Measurements from ENCODE around the gene NADSYN1. TPM values are rescaled to one million over a fixed set of nuclear protein-coding genes. Genes with fewer than 3 reads are reported as not detected.

Gene NADSYN1
- polyA plus RNA-seq, 1 donor from 2014 or later: 66.9 TPM

DNA sequence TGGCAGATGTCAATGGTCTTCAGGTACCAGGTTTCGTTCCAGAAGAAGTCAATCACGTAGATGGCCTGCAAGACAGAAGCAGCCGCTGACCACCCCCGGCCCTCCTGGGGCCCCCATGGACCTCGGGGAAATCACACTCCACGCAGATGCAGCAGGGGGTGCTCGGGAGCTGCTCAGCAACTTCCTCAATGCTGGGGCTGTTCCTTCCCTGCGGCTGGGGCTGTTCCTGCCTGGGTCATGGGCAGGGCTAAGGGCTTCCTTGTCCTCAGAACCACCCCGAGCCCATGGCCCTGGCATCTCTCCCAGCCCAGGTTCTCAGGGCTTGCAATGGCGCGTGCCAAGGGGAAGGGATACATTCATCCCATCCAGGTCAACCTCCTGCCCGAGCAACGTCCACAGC, 15.1 kb upstream of the NADSYN1 start:
- H3K27me3 ChIP-seq (ENCODE audit: insufficient read depth, low read depth, low read length): no peaks in the 10 kb centered on the region
- H3K9me2 ChIP-seq (ENCODE audit: insufficient read depth, low read length): no peaks in the 10 kb centered on the region
- no peak for TF ChIP-seq SMC3 (conservative IDR thresholded peaks at IDR 0.05; ENCODE audit: poor library complexity)
- TF ChIP-seq, protein P1, sequence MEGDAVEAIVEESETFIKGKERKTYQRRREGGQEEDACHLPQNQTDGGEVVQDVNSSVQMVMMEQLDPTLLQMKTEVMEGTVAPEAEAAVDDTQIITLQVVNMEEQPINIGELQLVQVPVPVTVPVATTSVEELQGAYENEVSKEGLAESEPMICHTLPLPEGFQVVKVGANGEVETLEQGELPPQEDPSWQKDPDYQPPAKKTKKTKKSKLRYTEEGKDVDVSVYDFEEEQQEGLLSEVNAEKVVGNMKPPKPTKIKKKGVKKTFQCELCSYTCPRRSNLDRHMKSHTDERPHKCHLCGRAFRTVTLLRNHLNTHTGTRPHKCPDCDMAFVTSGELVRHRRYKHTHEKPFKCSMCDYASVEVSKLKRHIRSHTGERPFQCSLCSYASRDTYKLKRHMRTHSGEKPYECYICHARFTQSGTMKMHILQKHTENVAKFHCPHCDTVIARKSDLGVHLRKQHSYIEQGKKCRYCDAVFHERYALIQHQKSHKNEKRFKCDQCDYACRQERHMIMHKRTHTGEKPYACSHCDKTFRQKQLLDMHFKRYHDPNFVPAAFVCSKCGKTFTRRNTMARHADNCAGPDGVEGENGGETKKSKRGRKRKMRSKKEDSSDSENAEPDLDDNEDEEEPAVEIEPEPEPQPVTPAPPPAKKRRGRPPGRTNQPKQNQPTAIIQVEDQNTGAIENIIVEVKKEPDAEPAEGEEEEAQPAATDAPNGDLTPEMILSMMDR (IDR thresholded peaks at IDR 0.05; ENCODE audit: poor library complexity, severe bottlenecking): no peak
- TF ChIP-seq TAF1 (IDR thresholded peaks at IDR 0.05; ENCODE audit: low read depth): no peak
- TF ChIP-seq MXI1 (conservative IDR thresholded peaks at IDR 0.05; ENCODE audit: poor library complexity, severe bottlenecking): no peak
- TF ChIP-seq EZH2 (IDR thresholded peaks at IDR 0.05; ENCODE audit: borderline replicate concordance, insufficient read depth, low read length, poor library complexity, severe bottlenecking): no peak
- TF ChIP-seq POLR2AphosphoS5 (IDR thresholded peaks at IDR 0.05): no peak
- TF ChIP-seq, protein P2, sequence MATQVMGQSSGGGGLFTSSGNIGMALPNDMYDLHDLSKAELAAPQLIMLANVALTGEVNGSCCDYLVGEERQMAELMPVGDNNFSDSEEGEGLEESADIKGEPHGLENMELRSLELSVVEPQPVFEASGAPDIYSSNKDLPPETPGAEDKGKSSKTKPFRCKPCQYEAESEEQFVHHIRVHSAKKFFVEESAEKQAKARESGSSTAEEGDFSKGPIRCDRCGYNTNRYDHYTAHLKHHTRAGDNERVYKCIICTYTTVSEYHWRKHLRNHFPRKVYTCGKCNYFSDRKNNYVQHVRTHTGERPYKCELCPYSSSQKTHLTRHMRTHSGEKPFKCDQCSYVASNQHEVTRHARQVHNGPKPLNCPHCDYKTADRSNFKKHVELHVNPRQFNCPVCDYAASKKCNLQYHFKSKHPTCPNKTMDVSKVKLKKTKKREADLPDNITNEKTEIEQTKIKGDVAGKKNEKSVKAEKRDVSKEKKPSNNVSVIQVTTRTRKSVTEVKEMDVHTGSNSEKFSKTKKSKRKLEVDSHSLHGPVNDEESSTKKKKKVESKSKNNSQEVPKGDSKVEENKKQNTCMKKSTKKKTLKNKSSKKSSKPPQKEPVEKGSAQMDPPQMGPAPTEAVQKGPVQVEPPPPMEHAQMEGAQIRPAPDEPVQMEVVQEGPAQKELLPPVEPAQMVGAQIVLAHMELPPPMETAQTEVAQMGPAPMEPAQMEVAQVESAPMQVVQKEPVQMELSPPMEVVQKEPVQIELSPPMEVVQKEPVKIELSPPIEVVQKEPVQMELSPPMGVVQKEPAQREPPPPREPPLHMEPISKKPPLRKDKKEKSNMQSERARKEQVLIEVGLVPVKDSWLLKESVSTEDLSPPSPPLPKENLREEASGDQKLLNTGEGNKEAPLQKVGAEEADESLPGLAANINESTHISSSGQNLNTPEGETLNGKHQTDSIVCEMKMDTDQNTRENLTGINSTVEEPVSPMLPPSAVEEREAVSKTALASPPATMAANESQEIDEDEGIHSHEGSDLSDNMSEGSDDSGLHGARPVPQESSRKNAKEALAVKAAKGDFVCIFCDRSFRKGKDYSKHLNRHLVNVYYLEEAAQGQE (IDR thresholded peaks at IDR 0.05; ENCODE audit: borderline replicate concordance): no peak
- TF ChIP-seq RAD21 (conservative IDR thresholded peaks at IDR 0.05): no peak
- H3F3A ChIP-seq (ENCODE audit: insufficient read depth, low read length, poor library complexity, severe bottlenecking): no peaks in the 10 kb centered on the region
- H3K4me2 ChIP-seq (ENCODE audit: low read length): no peak overlapping the region
- no peaks in the 10 kb centered on the region for H3K79me2 ChIP-seq (replicated peaks; ENCODE audit: insufficient read depth, low read length)
- peaks cover 12% of the 10 kb centered on the region for H3K36me3 ChIP-seq (ENCODE audit: insufficient read depth, low read length)
- H3K9ac ChIP-seq (ENCODE audit: low read length): no peak overlapping the region
- no peak overlapping the region for H2AFZ ChIP-seq (ENCODE audit: low read depth, low read length)
- H3K9me3 ChIP-seq (ENCODE audit: low read length): no peaks in the 10 kb centered on the region
- H3K4me3 ChIP-seq (ENCODE audit: low read length): no peak overlapping the region
- H4K20me1 ChIP-seq (ENCODE audit: insufficient read depth): no peaks in the 10 kb centered on the region
- H3K27ac ChIP-seq (ENCODE audit: low read length): no peak overlapping the region

DNA sequence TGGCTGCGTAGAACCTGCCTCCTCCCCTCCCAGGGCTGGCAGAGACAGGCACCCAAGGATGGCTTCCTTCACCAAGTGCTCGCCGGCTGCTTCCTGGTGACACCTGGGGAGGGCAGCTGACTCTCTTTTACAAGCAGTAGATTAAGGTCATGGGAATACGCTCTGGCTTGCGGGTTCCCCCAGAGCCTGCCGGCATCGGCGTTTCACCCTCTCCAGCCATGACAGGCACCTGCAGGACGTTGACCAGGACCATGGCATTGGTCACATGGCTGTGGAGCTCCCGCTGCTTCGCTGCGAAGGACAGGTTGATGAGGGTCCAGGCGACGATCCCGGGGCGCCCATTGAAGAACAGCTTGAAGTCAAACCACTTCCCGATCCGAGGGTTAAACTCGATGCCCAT, 14.4 kb upstream of the NADSYN1 start:
- no peak overlapping the region for H2AFZ ChIP-seq (ENCODE audit: low read depth, low read length)
- H3K9me3 ChIP-seq (ENCODE audit: low read length): no peaks in the 10 kb centered on the region
- H3K4me3 ChIP-seq (ENCODE audit: low read length): no peak overlapping the region
- H4K20me1 ChIP-seq (ENCODE audit: insufficient read depth): no peaks in the 10 kb centered on the region
- no peak overlapping the region for H3K9ac ChIP-seq (ENCODE audit: low read length)
- TF ChIP-seq POLR2AphosphoS5 (IDR thresholded peaks at IDR 0.05): no peak
- TF ChIP-seq SMC3 (conservative IDR thresholded peaks at IDR 0.05; ENCODE audit: poor library complexity): no peak
- no peak for TF ChIP-seq EZH2 (IDR thresholded peaks at IDR 0.05; ENCODE audit: borderline replicate concordance, insufficient read depth, low read length, poor library complexity, severe bottlenecking)
- TF ChIP-seq RAD21 (conservative IDR thresholded peaks at IDR 0.05): no peak
- TF ChIP-seq, protein P2 (IDR thresholded peaks at IDR 0.05; ENCODE audit: borderline replicate concordance): no peak
- no peak for TF ChIP-seq MXI1 (conservative IDR thresholded peaks at IDR 0.05; ENCODE audit: poor library complexity, severe bottlenecking)
- no peak for TF ChIP-seq TAF1 (IDR thresholded peaks at IDR 0.05; ENCODE audit: low read depth)
- TF ChIP-seq, protein P1 (IDR thresholded peaks at IDR 0.05; ENCODE audit: poor library complexity, severe bottlenecking): no peak
- no peak for TF ChIP-seq EP300 (conservative IDR thresholded peaks at IDR 0.05; ENCODE audit: poor library complexity, severe bottlenecking)
- no peaks in the 10 kb centered on the region for H3K27me3 ChIP-seq (ENCODE audit: insufficient read depth, low read depth, low read length)
- H3F3A ChIP-seq (ENCODE audit: insufficient read depth, low read length, poor library complexity, severe bottlenecking): no peaks in the 10 kb centered on the region
- H3K79me2 ChIP-seq (replicated peaks; ENCODE audit: insufficient read depth, low read length): no peaks in the 10 kb centered on the region
- H3K4me2 ChIP-seq (ENCODE audit: low read length): no peak overlapping the region
- peaks cover 17% of the 10 kb centered on the region for H3K36me3 ChIP-seq (ENCODE audit: insufficient read depth, low read length)
- no peak overlapping the region for H3K27ac ChIP-seq (ENCODE audit: low read length)
- no peaks in the 10 kb centered on the region for H3K9me2 ChIP-seq (ENCODE audit: insufficient read depth, low read length)
